NCI-H748 treated with DMSO at 0.1 percent for 48 hours (cell line): ENCODE data around the gene MPND.
A peak's percentile ranks its signal among the peaks of the same experiment; 100 is the strongest.
"Not testable (repeated sequence)": the region's sequence is repeated elsewhere in the genome, so short reads cannot be mapped to it uniquely, and the experiment has no call there.

ENCODE experiments used
- DNase-seq: peaks from one replicate; lab custom pipeline; 2025; lab: John Stamatoyannopoulos, UW

MPND gene

DNA sequence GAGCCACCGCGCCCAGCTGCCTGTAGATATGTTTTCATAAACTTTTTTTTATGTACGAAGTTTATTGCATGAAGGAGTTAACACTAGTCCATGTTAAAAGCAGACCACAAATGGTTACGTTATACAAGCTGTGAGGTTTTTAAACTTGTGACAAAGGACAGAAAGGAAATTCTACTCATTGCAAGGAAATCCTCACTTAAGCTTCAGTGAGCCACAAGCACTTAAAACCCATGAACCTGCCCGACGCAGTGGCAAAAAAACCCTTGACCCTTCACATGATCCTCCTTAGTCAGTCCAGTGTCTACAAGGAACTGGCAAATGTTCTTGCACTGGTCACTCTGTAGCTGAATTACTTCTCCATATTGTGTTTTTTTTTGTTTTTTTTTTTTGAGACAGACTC lies 4.2 kb downstream of the MPND start:
- no peak for DNase-seq

DNA sequence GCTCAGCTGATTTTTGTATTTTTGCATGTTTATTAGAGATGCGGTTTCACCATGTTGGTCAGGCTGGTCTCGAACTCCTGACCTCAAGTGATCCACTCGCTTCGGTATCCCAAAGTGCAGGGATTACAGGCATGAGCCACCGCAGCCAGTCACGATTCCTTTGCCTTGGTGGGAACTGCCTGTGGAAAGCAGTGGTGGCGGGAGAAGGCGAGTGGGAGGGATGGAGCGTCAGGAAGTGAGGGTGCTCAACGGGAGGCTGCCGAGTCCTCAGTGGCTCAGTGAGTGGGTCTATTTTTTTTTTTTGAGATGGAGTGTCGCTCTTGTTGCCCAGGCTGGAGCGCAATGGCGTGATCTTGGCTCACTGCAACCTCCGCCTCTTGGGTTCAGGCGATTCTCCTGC lies 5.9 kb downstream of the MPND start:
- DNase-seq = not testable (repeated sequence)

DNA sequence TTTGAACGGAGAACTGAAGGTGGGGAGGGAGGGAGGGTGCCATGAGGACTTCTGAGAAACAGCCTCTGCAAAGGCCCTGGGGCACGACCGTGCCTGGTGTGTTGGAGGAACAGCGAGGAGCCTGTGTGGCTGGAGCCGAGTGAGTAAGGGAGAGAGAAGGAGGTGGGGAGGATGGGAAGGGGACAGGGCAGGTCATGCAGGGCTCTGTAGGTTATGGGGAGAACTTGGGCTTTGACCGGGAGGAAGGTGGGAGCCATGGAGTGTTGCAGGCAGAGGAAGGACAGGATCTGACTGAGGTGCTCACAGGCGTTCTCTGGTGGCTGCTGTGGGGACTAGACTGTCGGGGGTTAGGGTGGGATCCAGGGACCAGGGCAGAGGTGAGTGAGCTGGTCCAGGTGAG lies 6.7 kb downstream of the MPND start:
- DNase-seq = no peak

DNA sequence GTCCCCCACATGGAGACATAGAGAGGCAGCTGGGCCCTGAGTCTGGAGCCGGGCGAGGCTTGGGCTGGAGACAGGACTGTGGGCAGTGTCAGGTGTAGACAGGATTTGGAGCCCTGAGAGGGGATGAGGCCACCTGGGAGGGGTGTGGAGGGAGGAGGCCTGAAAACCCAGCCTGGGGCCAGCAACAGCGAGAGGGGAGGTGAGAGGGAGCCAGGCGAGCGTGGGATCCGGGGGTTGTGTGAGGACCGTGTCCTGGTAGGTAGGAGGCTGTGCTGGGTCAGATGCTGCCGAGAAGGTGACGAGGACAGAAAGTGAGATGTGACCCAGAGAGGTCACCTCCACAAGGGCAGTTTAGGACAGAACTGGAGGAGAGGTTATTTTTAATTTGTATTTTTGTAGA lies 7.4 kb downstream of the MPND start:
- DNase-seq = no peak

DNA sequence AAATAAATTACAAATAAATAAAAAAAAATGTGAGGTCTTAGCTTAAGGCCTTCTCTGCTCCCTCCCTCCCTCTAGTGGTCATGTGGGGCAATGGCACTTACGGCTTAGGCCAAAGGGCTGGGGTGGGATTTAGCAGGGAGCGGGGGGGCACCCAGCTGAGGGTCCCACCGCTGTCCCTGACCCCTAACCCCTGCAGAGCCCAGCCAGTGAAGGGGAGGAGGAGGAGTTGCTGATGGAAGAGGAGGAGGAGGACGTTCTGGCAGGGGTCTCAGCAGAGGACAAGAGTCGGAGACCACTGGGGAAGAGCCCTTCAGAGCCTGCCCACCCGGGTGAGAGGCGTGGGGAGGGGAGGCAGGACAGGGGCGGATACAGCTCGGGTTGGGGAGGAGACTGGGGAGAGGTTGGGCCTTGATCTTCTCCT lies 9.3 kb downstream of the MPND start:
- DNase-seq = peak; percentile 7

DNA sequence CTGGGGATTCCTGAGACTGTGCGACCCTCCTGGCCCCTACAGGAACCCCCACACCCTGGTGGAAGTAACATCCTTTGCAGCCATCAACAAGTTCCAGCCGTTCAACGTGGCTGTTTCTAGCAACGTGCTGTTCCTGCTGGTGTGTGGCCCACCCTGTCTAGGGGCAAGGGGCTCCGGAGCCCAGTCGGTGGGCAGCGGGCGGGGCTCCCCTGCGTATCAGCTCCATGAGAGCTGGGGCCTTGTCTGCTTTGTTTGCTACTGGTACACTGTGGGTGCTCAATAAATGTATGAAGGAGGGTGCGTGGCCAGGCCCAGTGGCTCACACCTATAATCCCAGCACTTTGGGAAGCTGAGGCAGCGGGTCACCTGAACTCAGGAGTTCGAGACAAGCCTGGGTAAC lies 10.9 kb downstream of the MPND start:
- no peak for DNase-seq

DNA sequence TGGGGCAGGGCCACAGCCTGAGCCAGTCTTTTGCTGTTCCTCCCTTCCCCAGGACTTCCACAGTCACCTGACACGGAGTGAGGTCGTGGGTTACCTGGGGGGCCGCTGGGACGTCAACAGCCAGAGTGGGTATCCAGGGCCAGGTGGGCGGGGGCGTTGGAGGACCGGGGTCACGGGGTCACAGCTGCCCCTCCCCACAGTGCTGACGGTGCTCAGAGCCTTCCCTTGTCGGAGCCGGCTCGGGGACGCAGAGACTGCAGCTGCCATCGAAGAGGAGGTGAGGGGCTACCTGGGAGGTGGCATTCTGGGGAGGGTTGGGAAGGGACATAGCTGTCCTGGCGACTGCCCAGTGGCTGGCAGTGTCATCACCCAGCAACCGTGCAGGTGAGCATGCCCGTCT lies 11.5 kb downstream of the MPND start:
- DNase-seq = no peak

DNA sequence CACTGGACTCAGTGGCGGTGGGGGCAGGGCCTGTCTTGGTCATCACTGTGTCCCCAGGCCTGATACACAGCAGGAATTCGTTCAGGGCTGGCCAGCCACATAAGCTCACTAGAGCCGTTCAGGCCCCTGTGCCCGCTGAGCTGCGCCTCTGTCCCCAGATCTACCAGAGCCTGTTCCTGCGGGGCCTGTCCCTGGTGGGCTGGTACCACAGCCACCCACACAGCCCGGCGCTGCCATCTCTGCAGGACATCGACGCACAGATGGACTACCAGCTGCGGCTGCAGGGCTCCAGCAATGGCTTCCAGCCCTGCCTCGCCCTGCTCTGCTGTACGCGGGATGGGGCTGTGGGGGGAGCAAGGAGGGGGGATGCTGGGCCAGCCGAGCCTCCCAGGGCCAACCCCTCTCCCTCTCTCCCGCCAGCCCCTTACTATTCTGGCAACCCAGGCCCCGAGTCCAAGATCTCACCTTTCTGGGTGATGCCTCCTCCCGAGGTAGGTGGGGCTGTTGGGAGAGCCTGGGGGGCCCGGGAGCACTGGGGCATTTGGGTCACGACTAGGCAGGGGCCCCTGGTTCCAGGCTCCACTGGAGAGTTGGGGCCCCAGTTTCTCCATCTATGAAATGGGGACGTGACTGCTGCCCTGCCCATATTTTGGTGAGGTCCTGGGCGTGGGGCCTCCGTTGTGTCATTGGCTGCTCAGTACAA lies 13.9 kb downstream of the MPND start:
- no peak for DNase-seq

DNA sequence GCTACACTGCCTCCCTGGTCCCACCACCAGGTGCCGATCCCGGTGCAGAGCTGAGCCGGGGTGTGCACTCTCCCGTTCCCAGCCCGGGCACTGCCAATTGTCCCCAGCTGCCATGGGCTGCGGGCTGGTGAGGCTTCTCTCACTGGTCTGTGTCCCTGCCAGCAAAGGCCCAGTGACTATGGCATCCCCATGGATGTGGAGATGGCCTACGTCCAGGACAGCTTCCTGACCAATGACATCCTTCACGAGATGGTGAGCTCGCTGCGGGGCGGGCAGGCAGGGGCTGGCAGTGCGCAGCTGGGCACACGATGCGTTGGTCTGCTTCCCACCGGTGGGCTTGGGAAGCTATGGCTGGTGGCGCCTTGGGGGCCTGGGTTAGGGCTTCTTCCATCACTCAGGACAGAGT lies 14.6 kb downstream of the MPND start:
- no peak for DNase-seq

DNA sequence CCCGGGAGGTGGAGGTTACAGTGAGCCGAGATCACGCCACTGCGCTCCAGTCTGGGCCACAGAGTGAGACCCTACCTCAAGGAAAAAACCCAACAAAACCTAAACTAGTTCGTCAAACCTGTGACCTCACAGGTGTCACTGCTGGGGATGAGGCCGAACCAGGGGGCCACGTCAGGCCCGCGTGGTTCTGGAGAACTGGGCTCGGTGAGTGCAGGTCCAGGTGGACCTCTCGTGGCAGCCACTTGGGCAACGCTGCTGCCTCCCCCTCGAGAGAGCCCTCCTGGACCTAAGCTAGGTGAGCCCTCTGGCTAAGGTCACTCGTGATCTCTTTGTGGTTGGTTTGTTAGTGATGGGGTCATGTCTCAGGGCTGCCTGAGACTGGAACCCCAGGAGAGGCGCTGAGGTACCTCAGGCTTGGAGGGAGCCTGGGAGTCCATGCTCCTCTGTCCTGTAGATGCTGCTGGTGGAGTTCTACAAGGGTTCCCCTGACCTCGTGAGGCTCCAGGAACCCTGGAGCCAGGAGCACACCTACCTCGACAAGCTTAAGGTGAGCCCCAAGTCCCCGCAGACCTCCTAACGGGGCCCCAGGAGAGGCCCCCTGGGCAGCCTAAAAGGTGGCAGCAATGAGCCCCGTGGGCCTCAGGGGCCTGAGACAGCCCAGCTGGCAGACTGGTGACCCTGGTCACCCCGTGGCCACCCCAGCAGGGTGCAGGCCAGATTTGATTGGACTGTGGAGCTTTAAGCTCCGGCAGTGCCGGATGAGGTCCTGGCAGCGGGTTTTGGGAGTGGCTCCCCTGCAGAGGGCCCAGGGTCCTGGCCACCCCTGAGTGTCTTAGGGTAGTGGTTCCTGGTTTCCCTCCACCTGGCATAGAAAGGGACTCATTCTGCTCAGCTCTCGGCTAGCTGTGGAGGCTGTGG lies 15.6 kb downstream of the MPND start:
- no peak for DNase-seq

DNA sequence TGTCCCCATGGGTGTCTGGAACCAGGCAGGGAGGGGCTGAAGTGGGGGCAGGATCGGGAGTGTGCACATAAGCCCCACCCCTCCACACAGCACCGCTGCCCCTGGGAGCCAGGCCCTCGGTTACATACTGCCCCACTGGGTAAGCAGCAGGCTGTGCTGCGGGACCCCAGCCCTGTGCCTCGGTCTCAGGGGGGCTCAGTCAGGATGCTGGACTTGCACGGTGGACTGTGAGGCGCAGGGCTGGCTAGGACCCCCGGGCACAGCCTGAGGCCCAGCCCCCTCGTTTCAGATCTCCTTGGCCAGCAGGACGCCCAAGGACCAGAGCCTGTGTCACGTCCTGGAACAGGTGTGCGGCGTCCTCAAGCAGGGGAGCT lies 16.3 kb downstream of the MPND start:
- no peak for DNase-seq

DNA sequence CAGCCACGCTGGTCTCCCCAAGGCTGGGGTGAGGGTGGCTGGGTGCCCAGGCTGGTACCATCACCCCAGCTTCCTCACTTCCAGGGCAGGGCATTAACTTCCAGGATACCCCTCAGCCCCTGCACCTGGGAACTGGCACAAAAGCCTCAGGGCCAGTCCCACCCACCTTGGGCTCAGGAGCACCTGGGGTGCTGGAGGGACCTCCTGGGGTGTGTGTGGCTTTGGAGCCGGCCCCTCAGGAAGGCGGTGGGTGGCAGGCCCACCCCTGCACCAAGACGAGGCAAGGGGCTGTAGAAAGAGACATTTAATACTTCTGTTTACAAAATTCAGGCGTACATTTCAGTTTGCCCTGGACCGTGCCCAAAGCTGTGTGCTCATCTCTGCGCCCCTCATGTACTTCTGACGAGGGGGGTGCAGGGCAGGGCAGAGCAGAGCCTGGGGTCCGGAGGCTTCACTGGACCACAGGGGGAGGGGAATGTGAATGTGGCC lies 16.8 kb downstream of the MPND start:
- no peak for DNase-seq

DNA sequence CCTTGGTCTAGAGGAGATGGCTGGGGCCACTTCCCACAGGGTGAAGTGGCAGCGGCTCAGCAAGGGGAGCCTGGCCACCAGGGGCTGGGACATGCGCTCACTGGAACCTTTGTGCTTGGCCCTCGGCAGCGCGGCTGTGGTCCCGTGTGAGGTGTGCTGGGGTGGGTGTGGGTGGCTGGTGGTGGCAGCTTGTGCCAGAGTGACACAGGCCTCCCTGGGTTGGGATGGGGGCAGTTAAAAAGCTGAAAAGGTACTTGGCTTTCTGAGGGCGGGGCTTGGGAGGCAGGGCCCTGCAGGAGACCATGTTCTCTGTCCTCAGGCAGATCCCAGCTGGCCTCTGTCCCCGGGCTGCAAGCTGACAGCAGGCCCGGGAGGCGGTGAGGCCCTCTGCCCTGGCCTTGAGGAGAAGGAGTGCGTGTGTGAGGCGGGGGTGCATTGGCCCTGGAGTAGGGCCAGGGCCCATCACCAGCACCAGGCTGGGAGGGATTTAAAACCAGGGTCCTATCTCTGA lies 17.3 kb downstream of the MPND start:
- no peak for DNase-seq

DNA sequence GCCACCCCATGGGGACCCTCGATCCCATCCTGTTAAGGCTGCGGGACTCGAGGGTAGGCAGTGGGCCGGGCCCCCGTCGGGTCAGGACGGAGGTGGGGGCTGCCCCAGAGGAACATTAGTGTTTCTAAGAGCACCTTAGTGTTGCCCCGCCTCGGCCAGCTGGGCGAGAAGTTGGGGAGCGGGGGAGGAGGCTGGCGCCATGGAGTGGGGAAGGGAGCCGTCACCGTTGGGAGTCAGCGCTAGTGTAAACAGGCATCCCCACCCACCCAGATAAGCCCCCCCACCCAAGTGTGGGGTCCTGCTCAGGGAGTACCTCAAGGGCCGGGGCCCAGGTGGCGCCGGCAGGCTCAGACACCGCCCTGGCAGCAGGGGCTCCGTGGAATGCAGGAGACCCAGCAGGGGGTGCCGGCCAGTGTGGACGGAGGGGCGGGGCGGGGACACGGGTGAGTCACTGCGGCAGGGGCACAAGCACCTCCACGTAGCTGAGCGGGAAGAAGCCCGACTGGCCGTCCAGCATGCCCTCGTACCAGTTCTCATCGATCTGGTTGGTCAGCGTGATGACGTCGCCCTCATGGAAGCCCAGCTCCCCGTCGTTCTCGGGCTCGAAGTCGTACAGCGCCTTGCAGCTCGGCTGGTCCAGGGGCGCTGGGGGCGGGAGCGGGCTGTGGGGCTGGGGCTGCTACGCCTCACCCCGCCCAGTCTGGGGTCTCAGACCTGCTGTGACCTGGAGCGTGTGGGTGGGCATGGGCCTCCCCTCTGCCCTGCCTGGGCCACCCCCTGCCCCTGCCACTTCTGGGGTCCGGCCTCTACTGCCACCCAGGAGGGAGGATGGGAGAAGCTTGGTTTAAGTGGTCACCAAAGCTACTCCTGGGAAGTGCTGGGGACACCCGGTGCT lies 18.0 kb downstream of the MPND start:
- DNase-seq = no peak

DNA sequence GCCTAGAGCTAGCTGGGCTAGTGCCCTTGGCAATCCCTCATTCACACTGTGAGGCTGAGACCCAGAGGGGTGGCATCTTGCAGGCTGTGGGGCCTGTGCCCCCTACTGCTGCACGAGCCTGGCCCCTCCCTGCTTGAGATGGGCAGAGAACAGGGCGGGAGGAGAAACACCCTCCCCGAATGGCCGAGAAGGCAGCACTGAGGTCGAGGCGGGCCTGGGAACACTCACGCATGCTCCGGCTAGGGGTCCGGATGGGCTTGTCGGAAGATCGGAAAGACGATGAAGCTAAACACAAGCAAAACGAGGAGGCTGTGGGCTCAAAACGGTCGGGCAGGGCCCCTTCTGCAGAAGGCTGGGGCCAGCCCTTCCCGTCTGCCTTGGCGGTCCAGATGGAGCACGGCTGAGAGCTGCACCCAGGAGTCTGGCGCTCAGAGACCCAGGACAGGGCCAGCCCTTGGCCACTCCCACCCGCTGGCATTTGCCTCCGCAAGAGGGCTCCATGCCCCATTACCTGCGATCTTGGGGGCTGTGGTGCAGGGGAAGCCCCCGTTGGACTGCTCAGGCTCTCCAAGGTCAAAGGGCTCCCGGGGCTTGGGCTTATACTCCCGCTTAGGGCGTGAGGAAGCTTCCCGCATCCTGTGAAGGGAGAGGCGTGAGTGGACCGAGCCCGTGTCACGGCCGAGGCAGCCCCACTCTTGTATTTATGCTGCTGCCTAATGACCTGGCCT lies 18.9 kb downstream of the MPND start:
- DNase-seq = no peak

DNA sequence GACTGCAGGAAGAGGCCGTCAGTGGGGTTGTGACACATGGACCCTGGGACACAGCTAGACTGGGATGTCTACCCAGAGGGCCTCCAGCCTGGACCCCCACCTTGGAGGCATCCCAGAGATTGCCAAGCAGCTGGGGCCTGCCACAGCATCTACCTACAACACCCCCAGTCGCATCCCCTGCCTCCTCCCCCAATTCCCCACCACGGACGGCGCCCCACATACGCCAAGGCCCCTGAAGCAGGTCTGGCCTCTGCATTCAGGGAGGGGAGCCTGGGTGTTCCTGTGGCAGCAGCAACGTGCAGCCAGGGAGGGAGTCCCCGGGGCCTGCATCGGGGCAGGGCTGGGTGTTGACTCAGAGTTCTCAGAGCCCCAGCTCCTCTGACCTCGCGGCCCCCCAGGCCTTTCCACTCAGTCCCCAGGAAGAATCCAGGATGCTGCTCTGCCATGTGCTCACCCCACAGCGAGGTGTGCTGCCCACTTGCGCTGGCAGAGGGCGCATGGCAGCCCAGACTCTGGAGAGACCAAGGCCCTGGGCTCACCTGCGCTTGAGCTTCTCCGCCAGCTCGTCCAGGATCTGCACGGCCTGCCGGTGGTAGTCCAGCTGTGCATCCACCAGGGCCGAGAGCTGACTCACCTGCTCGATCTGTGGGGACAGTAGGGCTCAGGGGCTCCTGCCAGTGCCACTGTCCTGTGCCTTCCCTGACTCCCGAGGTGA lies 19.6 kb downstream of the MPND start:
- DNase-seq = no peak

DNA sequence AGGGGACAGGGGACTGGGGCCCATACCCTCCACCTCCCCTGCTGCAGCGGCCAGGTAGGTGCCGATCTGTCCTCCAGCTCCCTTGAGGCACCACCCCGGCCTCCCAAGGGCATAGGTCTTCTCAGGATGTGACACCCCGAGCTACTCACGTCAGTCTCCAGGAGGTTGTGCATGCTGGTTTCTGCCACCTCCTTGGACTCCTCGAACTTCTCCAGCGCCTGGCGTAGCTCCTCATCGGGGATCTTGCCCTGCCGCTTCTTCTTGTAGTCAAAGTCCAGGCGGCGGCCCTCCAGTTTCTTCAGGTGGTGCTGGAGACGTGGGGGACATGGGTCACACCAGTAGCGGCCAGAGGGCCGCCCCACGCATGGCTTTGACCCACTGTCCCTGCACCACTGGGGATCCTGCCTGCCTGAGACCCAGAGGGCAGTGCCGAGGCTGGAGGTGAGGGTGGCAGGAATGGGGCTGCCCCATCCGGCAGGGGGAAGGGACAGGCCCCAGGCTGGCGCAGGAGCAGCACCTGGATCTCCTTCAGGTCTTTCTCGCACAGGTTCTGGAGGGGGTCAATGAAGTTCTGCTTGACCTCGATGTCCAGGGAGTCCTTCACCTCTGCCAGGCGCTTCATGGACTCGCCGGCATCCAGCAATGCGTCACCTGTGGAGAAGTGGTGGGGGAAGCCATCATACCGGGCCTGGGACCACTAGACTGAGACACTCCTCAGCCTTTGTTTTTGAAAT lies 20.4 kb downstream of the MPND start:
- DNase-seq = no peak

DNA sequence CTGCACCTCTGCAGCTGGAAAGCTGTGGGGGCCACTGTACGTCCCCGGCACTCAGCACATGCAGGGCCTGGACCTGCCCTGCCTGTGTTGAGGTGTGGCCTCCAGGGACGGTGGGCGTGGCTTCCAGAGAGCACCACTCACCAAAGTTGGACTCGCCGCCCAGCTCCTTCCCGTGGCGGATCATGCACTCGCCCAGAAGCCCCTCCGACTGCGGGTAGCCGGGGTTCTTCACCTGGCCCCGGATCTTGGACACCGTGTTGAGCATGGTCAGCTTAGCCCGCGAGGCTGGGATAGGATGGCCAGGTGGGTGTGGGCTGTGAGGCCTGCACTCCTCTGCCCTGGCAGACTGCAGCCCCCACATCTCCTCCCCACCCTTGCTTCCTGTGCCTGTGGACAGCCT lies 22.0 kb downstream of the MPND start:
- no peak for DNase-seq

DNA sequence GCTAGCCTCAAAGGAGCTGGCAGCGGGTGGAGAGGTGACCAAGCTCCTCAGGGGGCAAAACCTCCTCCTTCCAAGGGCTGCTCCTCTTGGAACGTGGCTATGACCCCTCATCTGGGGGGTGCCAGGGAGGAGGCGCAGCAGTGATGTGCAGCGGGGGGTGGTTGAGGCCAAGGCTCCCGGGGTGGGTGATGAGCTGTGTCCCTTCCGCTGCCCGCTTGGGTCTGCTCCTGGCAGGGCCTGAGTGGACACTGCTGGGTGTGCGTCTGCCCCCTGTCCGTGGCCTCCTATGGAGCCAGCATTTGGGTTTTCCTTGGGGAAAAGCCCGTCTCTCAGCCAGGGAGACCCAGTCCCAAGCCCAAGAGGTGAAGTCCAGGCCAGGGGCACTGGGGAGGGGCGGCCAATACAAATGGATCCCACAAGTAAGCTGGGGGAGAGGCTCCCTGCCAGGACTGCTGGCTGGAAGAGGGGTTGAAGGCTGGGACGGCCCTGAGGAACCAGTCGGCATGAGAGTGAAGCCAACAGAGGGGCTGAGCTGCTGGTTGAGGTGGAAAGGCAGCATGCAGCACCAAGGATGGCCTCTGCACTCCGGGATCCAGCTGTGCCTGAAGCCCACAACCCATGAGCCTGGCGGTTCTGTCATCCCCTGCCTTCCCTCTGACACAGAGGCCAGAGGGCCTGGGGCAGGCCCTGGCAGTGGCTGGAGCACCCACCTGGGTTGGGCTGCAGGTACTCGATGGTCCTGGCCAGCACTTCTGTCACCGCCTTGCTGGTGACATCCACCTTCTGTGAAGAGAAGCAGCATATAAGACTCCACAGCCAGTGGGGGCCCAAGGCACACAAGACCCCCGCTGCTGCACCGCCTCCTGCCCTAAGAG lies 22.7 kb downstream of the MPND start:
- DNase-seq = no peak
